HG03558 (cell line): Measurements from ENCODE around the gene RPP21.

Source experiments
- ATAC-seq: cut with Tn5 transposase; IDR thresholded peaks from one replicate; pipeline ENCODE4 v1.9.1; 2021; ENCODE audit warnings: moderate number of reproducible peaks; ENCODE audit not compliant: unreplicated experiment; ENCODE audit errors: extremely low read depth

RPP21 gene

DNA sequence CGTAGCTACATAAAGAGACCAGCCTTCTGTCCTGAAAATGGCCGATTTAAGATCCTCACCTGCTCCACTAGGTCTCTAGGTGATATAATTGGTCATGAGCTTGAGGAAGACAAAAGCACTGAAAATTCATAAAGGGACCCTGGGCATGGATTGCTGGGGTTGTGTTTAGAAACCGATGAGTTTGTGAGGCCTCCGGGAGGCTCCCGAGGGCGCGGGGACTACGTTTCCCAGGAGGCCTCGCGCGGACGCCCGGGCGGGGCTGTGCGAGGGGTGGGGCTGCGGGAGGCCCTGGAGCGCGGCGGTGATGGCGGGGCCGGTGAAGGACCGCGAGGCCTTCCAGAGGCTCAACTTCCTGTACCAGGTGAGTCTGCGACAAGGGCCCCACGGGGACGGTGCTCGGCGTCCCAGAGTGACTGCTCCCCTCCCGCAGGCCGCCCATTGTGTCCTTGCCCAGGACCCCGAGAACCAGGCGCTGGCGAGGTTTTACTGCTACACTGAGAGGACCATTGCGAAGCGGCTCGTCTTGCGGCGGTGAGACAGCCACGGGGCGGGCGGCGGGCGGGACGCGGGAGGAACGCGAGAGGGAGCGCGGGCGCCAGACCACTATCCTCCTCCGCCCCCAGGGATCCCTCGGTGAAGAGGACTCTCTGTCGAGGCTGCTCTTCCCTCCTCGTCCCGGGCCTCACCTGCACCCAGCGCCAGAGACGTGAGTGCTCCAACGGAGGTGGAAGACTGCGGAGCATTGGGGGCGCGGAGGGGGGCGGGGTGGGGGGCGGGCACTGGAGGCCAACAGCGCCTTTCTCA lies at the start of gene RPP21:
RPP21 (plus strand) TSS at position 289 of the 804 bp plus-strand sequence; CDS start at position 305, 16 bp downstream.
- ATAC-seq, result no peak

- no peak for ATAC-seq
Observed at GRCh38 chr6:30295837-30296236, 49.1 kb upstream of the RPP21 start.

GRCh38 chr6:30304002-30304401 lies 41.0 kb upstream of the RPP21 start:
- no peak for ATAC-seq

GRCh38 chr6:30311101-30311500 lies 33.9 kb upstream of the RPP21 start:
- no peak for ATAC-seq

GRCh38 chr6:30311671-30312070 lies 33.3 kb upstream of the RPP21 start:
- ATAC-seq, result no peak

DNA sequence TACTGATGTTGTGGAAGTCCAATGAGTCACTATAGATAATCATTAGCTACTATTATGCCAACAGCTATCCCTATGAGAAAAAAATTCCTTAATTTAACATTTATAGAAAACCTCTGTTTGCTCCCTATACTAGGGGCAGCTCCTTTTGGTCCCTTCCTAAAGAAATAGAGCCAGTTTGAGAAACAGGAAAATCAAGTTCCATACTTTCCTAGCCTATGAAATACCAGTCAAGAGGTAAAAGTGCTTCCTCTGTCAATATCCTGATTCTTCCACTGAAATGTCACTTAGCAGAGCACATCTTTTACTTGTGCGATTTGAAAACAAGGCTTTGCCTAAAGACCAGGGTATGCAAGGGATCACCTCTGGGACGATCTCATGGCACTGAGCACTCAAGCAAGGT lies 32.7 kb upstream of the RPP21 start:
- no peak for ATAC-seq

DNA sequence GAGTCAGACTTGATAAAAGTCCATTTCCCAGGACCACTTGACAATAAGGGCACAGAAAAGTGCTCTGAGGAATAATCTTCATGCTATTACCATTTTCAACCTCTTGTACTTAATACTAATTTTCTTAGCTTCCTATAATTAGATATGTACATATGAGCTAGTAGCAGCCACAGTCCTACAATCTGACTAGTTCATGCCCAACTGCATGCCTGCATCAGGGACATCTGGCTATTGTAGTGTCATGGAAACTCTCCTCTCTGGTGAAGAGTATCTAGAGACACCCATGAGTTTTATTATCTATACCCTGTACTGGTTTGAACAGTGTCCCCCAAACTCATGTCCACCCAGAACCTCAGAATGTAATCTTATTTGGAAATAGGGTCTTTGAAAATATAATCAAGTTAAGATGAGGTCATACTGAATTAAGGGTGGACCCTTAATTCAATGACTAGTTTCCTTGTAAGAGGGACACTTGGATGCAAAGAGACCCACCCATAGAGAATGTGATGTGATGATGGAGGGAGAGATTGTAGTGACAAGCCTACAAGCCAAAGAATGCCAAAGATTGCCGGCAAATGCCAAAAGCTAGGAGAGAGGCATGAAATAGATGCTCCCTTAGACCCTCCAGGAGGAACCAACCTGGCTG lies 32.2 kb upstream of the RPP21 start:
- no peak for ATAC-seq

GRCh38 chr6:30315156-30315555 lies 29.8 kb upstream of the RPP21 start:
- ATAC-seq, result no peak

DNA sequence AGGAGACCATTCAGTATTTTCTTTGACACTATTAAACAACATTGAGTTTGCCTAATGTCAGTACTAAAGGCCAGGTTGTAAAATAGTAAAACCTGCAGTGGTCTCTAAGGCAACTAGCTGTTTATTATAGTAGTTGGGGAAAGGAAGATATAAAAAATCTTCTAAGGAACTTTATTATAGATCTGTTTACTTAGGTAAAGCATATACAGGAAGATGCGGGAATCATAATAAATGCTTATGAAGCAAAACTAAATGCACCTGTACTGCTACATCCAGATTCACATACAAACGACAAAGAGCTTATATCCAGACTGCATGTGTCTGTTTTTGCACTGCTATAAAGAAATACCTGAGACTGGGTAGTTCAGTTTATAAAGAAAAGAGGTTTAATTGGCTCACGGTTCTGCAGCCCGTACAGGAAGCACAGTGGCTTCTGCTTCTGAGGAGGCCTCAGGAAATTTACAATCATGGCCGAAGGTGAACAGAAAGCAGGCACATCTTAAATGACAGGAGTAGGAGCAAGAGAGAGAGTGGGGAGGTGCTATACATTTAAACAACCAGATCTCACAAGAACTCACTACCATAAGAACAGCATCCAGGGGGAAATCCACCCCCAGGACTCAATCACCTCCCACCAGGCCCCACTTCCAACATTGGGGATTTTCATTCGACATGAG lies 26.9 kb upstream of the RPP21 start:
- ATAC-seq, result no peak

DNA sequence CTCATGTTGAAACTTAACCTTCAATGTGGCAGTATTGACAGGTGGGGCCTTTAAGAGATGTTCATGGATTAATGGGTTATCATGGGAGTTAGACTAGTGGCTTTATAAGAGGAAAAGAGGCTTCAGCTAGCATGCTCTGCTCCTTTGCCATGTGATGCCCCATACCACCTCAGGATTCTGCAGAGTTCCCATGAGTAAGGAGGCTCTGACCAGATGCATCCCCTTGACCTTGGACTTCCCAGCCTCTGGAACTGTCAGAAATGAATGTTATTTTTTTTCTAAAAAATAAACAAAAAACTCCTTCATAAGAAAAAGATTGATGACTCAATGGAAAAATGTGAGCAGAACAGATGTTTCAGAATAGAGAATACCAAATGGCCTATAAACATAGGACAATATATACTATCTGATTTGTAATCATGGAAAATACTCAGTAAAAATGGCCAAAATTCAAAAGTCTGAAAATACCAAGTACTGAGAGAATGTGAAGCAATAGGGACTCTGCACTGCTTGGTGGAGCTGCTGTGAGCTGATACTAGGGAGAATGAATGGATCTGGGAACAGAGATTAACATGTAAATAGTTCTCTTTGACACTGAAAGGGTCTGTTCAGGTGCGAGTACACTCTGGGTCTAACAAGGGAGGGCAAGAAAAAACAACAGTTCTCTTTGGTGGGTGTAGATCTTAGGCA lies 25.7 kb upstream of the RPP21 start:
- ATAC-seq, result no peak

DNA sequence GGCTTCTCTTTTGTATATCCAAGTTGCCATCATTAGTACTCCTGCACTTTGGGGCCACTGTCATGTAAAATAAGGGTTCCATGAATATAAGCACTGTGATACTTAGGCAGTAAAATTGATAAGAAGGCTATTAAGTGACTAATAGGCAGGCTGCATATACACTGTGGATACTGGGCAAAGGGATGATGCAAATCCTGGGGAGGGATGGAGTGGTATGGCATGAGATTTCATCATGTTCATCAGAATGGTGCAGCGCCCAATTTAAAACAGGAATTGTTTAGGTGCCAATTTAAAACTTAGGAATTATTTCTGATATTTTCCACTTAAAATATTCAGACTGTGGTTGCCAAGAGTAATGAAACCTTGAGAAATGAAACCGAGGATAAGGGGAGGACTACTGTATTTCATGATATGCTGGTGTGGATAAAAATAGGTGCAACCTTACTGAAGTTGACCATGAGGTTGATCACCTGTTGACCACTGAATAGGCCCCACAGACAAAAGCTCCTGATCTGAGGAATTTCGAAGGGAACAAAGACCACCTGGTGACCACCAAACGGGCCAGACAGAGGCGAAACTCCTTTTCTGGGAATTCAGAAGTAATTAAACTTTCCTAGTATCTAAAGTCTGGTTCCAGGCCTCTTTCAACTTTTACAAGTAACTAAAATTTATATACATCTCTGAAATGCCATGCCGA lies 23.1 kb upstream of the RPP21 start:
- ATAC-seq, result no peak

- ATAC-seq, result no peak
Observed at GRCh38 chr6:30322527-30323501, 22.1 kb upstream of the RPP21 start.

- ATAC-seq, result no peak
Observed at GRCh38 chr6:30323806-30324205, 21.1 kb upstream of the RPP21 start.

DNA sequence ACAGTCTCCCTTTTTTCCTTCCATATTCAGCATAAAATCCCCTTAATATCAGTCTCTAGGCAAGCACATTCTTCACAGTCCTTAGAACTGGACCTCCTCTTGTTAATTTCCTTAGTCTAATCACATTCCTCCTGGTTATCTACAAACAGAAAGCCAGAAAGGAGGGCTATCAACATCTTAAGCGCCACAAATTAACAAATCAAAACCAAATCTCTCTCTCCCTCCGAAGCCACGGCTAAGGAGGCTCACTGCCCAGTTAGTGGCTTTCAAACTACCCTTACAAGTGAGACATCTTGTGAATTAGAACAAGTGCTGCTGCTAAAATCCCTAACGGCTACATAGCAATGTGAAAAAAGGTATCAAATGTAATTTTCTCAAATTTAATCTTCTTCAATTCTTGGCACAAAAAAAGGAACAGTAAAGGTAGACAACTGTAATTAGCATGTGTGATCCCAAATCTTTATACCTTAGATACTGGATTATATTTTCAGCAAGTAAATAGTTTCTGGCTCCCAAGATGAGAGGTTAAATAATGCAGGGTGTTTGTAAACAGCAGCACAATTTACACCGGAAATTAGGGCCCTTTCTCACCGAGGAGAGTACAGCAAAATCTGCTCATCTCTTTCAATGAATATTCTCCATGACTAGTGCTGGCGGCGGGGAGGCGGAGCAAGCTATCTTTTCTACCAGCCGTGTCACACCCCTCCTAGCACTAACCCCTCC lies 19.6 kb upstream of the RPP21 start:
- no peak for ATAC-seq

GRCh38 chr6:30325873-30326525 lies 19.0 kb upstream of the RPP21 start:
- peak; percentile 12 for ATAC-seq

DNA sequence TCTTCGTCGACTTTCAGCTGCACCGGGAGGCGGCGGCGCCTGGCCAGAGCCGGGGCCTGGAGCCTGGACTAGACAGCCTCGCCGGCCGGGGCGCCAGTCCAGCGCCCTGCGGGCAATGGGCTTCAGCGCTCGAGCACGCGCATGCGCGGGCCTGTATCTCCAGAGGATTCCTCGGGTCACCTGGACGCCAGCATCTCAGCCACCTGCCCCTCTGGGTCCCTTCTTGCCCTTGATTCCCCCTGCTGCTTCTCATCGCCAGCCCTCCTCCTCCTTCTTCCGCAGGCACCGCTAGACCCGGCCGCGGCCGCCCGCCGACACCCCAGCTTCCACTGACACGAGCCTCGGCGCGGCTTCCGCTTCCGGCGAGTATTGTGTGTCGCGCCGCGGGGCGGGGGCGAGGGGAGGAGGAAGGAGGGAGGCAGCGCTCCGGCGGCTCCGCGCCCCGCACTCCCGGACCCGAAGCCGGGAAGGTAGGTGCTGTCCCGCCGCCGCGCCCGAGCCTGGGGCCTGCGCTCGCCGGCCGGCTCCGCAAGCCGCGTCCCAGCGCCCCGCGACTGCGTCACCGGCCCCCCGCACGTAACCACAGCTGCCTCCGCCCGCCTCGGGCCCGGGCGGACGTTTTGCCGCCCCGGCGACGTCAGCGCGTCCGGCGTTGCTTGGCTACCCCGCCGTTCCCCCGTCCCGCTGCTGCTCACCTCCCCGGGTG lies 18.3 kb upstream of the RPP21 start, which contains the start of gene TRIM39:
TRIM39 (plus strand) TSS at position 402 of the 706 bp plus-strand sequence. CDS start 2,391 bp downstream, outside the sequence.
- peak; percentile 49 for ATAC-seq

DNA sequence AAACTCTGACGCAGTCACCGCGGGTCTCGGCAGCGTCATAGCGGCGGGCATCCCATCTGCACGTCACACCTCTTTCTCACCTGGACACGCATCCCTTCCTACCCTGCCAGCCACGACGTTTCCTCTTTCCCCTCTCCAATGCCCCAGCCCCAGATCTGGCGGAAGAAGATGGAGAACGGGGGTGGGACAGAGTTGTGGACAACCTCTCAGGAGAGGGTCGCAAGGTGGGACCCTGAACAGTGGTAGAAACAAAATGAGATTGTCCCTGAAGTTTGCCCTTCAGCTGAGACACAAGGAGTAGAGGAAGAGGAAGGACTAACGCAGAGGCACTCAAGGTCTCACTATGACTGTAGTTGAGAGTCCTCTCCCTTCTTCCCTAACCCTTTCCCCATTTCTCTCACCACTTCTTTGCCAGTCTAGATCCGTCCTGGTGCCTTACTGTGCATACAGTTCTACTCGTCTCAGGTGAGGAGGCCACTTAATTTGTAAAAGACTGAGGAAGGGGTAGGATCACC lies 17.7 kb upstream of the RPP21 start:
- no peak for ATAC-seq
